HepG2 (cell line): ENCODE data around the gene RCOR1. TPM values are rescaled to one million over a fixed set of nuclear protein-coding genes. Genes with fewer than 3 reads are reported as not detected.

Experiments
- BATF2 ChIP-seq: sonication (generic); formaldehyde crosslinking; IDR thresholded peaks from 2 replicates; pipeline ENCODE4 v1.8.0; 2022; ENCODE audit warnings: mild to moderate bottlenecking, missing genetic modification reagents, moderate library complexity
- DNMT1 ChIP-seq: sonication (generic); formaldehyde crosslinking; IDR thresholded peaks from 2 replicates; pipeline ENCODE4 v1.5.1; 2020; ENCODE audit warnings: mild to moderate bottlenecking, missing genetic modification reagents
- ETV6 ChIP-seq: sonication (generic); formaldehyde crosslinking; conservative IDR thresholded peaks from 2 replicates; pipeline ENCODE4 v1.4.0; 2020; ENCODE audit warnings: missing genetic modification reagents
- HDAC2 ChIP-seq: sonication (generic); formaldehyde crosslinking; IDR thresholded peaks from 2 replicates; pipeline ENCODE4 v1.4.0; 2020; ENCODE audit warnings: missing genetic modification reagents
- IKZF5 ChIP-seq: IDR thresholded peaks from 2 replicates; pipeline ENCODE4 v1.6.1; 2018; ENCODE audit warnings: missing genetic modification reagents, mild to moderate bottlenecking, missing compliant biosample characterization
- KDM4B ChIP-seq: sonication (generic); formaldehyde crosslinking; IDR thresholded peaks from 2 replicates; pipeline ENCODE4 v1.4.0; 2020; ENCODE audit warnings: missing genetic modification reagents
- KDM5B ChIP-seq: sonication (generic); formaldehyde crosslinking; IDR thresholded peaks from 2 replicates; pipeline ENCODE4 v1.4.0; 2020; ENCODE audit warnings: missing genetic modification reagents, mild to moderate bottlenecking, borderline replicate concordance
- KDM6A ChIP-seq: IDR thresholded peaks from 2 replicates; pipeline ENCODE4 v1.6.1; 2016; ENCODE audit warnings: low read depth
- MEF2D ChIP-seq: sonication (generic); formaldehyde crosslinking; IDR thresholded peaks from 2 replicates; pipeline ENCODE4 v1.5.1; 2020; ENCODE audit warnings: mild to moderate bottlenecking, missing genetic modification reagents
- NFYB ChIP-seq: sonication (generic); formaldehyde crosslinking; IDR thresholded peaks from 2 replicates; pipeline ENCODE4 v1.4.0; 2020; ENCODE audit warnings: missing genetic modification reagents
- PHF21A ChIP-seq: sonication (generic); formaldehyde crosslinking; IDR thresholded peaks from 2 replicates; pipeline ENCODE4 v1.5.0; 2020; ENCODE audit warnings: mild to moderate bottlenecking, missing genetic modification reagents
- PTBP1 ChIP-seq: fragments of 200-400 bp; formaldehyde crosslinking; IDR thresholded peaks from 2 replicates; pipeline ENCODE4 v1.6.1; 2018; ENCODE audit warnings: low read length, low read depth; ENCODE audit not compliant: poor library complexity, severe bottlenecking
- RBM39 ChIP-seq: fragments of 200-400 bp; formaldehyde crosslinking; IDR thresholded peaks from one replicate; pipeline ENCODE4 v1.6.1; 2018; ENCODE audit warnings: antibody characterized with exemption, mild to moderate bottlenecking, low read depth, low read length; ENCODE audit not compliant: poor library complexity, severe bottlenecking
- RCOR2 ChIP-seq: IDR thresholded peaks from 2 replicates; pipeline ENCODE4 v1.6.1; 2016; ENCODE audit warnings: missing biosample characterization, missing genetic modification reagents
- THAP8 ChIP-seq: sonication (generic); formaldehyde crosslinking; IDR thresholded peaks from 2 replicates; pipeline ENCODE4 v1.5.1; 2020; ENCODE audit warnings: missing genetic modification reagents, mild to moderate bottlenecking, borderline replicate concordance
- TMF1 ChIP-seq: sonication (generic); formaldehyde crosslinking; IDR thresholded peaks from 2 replicates; pipeline ENCODE4 v1.8.1; 2022; ENCODE audit warnings: low read depth, missing genetic modification reagents
- ZKSCAN5 ChIP-seq: sonication (generic); formaldehyde crosslinking; IDR thresholded peaks from 2 replicates; pipeline ENCODE4 v1.5.1; 2020; ENCODE audit warnings: mild to moderate bottlenecking, missing genetic modification reagents
- ZNF274 ChIP-seq: sonication (generic); formaldehyde crosslinking; IDR thresholded peaks from 2 replicates; pipeline ENCODE4 v1.5.1; 2020; ENCODE audit warnings: mild to moderate bottlenecking, missing genetic modification reagents
- ZNF292 ChIP-seq: sonication (generic); formaldehyde crosslinking; IDR thresholded peaks from 2 replicates; pipeline ENCODE4 v1.8.1; 2022; ENCODE audit warnings: mild to moderate bottlenecking, low read depth, missing genetic modification reagents, borderline replicate concordance
- ZNF574 ChIP-seq: sonication (generic); formaldehyde crosslinking; IDR thresholded peaks from 2 replicates; pipeline ENCODE4 v1.4.0; 2020; ENCODE audit warnings: missing genetic modification reagents
- ZNF7 ChIP-seq: IDR thresholded peaks from 2 replicates; pipeline ENCODE4 v1.6.1; 2016; ENCODE audit warnings: missing biosample characterization, missing genetic modification reagents
- ZNF746 ChIP-seq: sonication (generic); formaldehyde crosslinking; IDR thresholded peaks from 2 replicates; pipeline ENCODE4 v1.8.0; 2022; ENCODE audit warnings: mild to moderate bottlenecking, missing genetic modification reagents
- polyA plus RNA-seq, 8 experiments: library from polyadenylated mRNA; depleted of rRNA in 3 of 8; stranded (reverse) in 7 of 8; unstranded in 1 of 8; fragments of >200 nt; fragmentation: Illumina TruSeq in 4 of 8; extraction: Trizol in 4 of 8; gene quantifications; 2 replicates each; pipeline versions ENCODE4 v1.2.1 to v1.2.3, GENCODE V29; 2011 to 2016; ENCODE audit warnings: low read depth in 4 of 8, missing spikeins in 1 of 8, mixed read lengths in 1 of 8; ENCODE audit not compliant: insufficient read depth in 1 of 8
- total RNA-seq, 5 experiments: library from RNA; depleted of rRNA; stranded (reverse); fragments of >200 nt; fragmentation: Illumina TruSeq; extraction: Trizol; gene quantifications; 2 replicates each; pipeline ENCODE4 v1.2.3, GENCODE V29; 2016; ENCODE audit warnings: low read depth in 1 of 5

RCOR1 gene
- total and polyA plus RNA-seq, 2 of the 13 experiments (the other 11 are each of a cell fraction or from before 2014, with no cell fraction given) = 10.2 to 11.1 TPM

- TF ChIP-seq ZNF292 (CRISPR knock-in tag) (no peak), KDM4B (CRISPR knock-in tag) (peak; percentile 65; the same call in 1 of the 2 replicates), PTBP1 (no peak), ZKSCAN5 (CRISPR knock-in tag) (no peak), ZNF746 (CRISPR knock-in tag) (no peak), BATF2 (CRISPR knock-in tag) (no peak), MEF2D (CRISPR knock-in tag) (peak; percentile 33; the same call in 1 of the 2 replicates), ETV6 (CRISPR knock-in tag) (no peak), RBM39 (no peak), ZNF574 (no peak), PHF21A (CRISPR knock-in tag) (0 out of 2 replicates have a peak, but pooled peaks have one; percentile 39), THAP8 (CRISPR knock-in tag) (no peak), ZNF274 (CRISPR knock-in tag) (no peak), RCOR2 (peak; percentile 74), HDAC2 (CRISPR knock-in tag) (peak; percentile 82), KDM6A (CRISPR knock-in tag) (no peak), TMF1 (no peak), ZNF7 (CRISPR knock-in tag) (no peak), NFYB (CRISPR knock-in tag) (no peak), KDM5B (no peak), IKZF5 (CRISPR knock-in tag) (peak; percentile 85; the same call in 1 of the 2 replicates), DNMT1 (CRISPR knock-in tag) (no peak)
Observed at GRCh38 chr14:102690509-102691286, 98.2 kb downstream of the RCOR1 start (continued).
